IPS-20b (cell line): ENCODE results near the gene CACNA1C.

Source experiments
- H3K27ac ChIP-seq: one replicate; pipeline ENCODE4 v1.5.1; 2013; ENCODE audit warnings: low read length
- H3K27me3 ChIP-seq: 2 replicates; pipeline ENCODE4 v1.6.1; 2013; ENCODE audit warnings: mild to moderate bottlenecking, low read length, inconsistent platforms; ENCODE audit not compliant: insufficient read depth
- H3K36me3 ChIP-seq: 2 replicates; pipeline ENCODE4 v1.6.1; 2013; ENCODE audit warnings: low read depth, mild to moderate bottlenecking, inconsistent platforms, low read length, moderate library complexity; ENCODE audit not compliant: insufficient read depth
- H3K4me1 ChIP-seq: 2 replicates; pipeline ENCODE4 v1.6.1; 2013; ENCODE audit warnings: mild to moderate bottlenecking, control low read depth, inconsistent platforms, low read length, moderate library complexity; ENCODE audit not compliant: insufficient read depth
- H3K4me3 ChIP-seq: 2 replicates; pipeline ENCODE4 v1.5.1; 2013; ENCODE audit warnings: mild to moderate bottlenecking, low read length, inconsistent platforms
- H3K9ac ChIP-seq: 2 replicates; pipeline ENCODE4 v1.6.1; 2013; ENCODE audit warnings: low read depth, mild to moderate bottlenecking, inconsistent platforms, low read length, moderate library complexity
- H3K9me3 ChIP-seq: 2 replicates; pipeline ENCODE4 v1.6.1; 2013; ENCODE audit warnings: mild to moderate bottlenecking, low read depth, low read length, inconsistent platforms; ENCODE audit not compliant: insufficient read depth

CACNA1C gene

GRCh38 chr12:2649201-2650030, 596.6 kb downstream of the CACNA1C start:
- Histone ChIP-seq H3K4me3 (no peak overlapping the region), H3K27me3 (peaks cover 5% of the 10 kb centered on the region; the same call in 1 of the 2 replicates), H3K9ac (no peak overlapping the region), H3K4me1 (no peaks in the 10 kb centered on the region; the same call in 1 of the 2 replicates), H3K27ac (no peak overlapping the region), H3K36me3 (no peaks in the 10 kb centered on the region), H3K9me3 (no peaks in the 10 kb centered on the region)

- Histone ChIP-seq H3K9ac (no peak overlapping the region), H3K9me3 (no peaks in the 10 kb centered on the region), H3K4me3 (no peak overlapping the region), H3K27me3 (peaks cover 5% of the 10 kb centered on the region; the same call in 1 of the 2 replicates), H3K27ac (no peak overlapping the region), H3K36me3 (no peaks in the 10 kb centered on the region), H3K4me1 (no peaks in the 10 kb centered on the region; the same call in 1 of the 2 replicates)
These were observed 597.7 kb downstream of the CACNA1C start for GRCh38 chr12:2650261-2651067.

GRCh38 chr12:2651068-2651965, 598.5 kb downstream of the CACNA1C start:
- H3K27me3 ChIP-seq: peaks cover 5% of the 10 kb centered on the region; the same call in 1 of the 2 replicates
- H3K4me3 ChIP-seq: no peak overlapping the region
- no peak overlapping the region for H3K27ac ChIP-seq
- H3K36me3 ChIP-seq: no peaks in the 10 kb centered on the region
- H3K9ac ChIP-seq: no peak overlapping the region
- no peaks in the 10 kb centered on the region; the same call in 1 of the 2 replicates for H3K4me1 ChIP-seq
- no peaks in the 10 kb centered on the region for H3K9me3 ChIP-seq

GRCh38 chr12:2652011-2652400, 599.2 kb downstream of the CACNA1C start:
- H3K36me3 ChIP-seq: no peaks in the 10 kb centered on the region
- H3K4me1 ChIP-seq: no peaks in the 10 kb centered on the region; the same call in 1 of the 2 replicates
- peaks cover 5% of the 10 kb centered on the region; the same call in 1 of the 2 replicates for H3K27me3 ChIP-seq
- H3K9ac ChIP-seq: no peak overlapping the region
- no peak overlapping the region for H3K4me3 ChIP-seq
- no peak overlapping the region for H3K27ac ChIP-seq
- no peaks in the 10 kb centered on the region for H3K9me3 ChIP-seq

GRCh38 chr12:2652401-2653081, 599.8 kb downstream of the CACNA1C start:
- Histone ChIP-seq H3K4me3 (no peak overlapping the region), H3K4me1 (no peaks in the 10 kb centered on the region; the same call in 1 of the 2 replicates), H3K9me3 (no peaks in the 10 kb centered on the region), H3K36me3 (no peaks in the 10 kb centered on the region), H3K27ac (no peak overlapping the region), H3K9ac (no peak overlapping the region), H3K27me3 (peaks cover 5% of the 10 kb centered on the region; the same call in 1 of the 2 replicates)

GRCh38 chr12:2653461-2653965, 600.7 kb downstream of the CACNA1C start:
- H3K9me3 ChIP-seq: no peaks in the 10 kb centered on the region
- H3K36me3 ChIP-seq: no peaks in the 10 kb centered on the region
- no peak overlapping the region for H3K4me3 ChIP-seq
- H3K4me1 ChIP-seq: no peaks in the 10 kb centered on the region; the same call in 1 of the 2 replicates
- H3K27me3 ChIP-seq: peaks cover 5% of the 10 kb centered on the region; the same call in 1 of the 2 replicates
- no peak overlapping the region for H3K9ac ChIP-seq
- no peak overlapping the region for H3K27ac ChIP-seq

GRCh38 chr12:2654311-2654710, 601.5 kb downstream of the CACNA1C start:
- Histone ChIP-seq H3K27me3 (peaks cover 5% of the 10 kb centered on the region; the same call in 1 of the 2 replicates), H3K4me1 (no peaks in the 10 kb centered on the region; the same call in 1 of the 2 replicates), H3K4me3 (no peak overlapping the region), H3K9me3 (no peaks in the 10 kb centered on the region), H3K27ac (no peak overlapping the region), H3K36me3 (no peaks in the 10 kb centered on the region), H3K9ac (no peak overlapping the region)

- Histone ChIP-seq H3K27me3 (peaks cover 5% of the 10 kb centered on the region; the same call in 1 of the 2 replicates), H3K4me3 (no peak overlapping the region), H3K36me3 (no peaks in the 10 kb centered on the region), H3K9ac (no peak overlapping the region), H3K27ac (no peak overlapping the region), H3K9me3 (no peaks in the 10 kb centered on the region), H3K4me1 (no peaks in the 10 kb centered on the region; the same call in 1 of the 2 replicates)
These were observed 602.0 kb downstream of the CACNA1C start for GRCh38 chr12:2654741-2655140.

- no peak overlapping the region for H3K27ac ChIP-seq
- no peak overlapping the region for H3K4me3 ChIP-seq
- H3K9ac ChIP-seq: no peak overlapping the region
- no peaks in the 10 kb centered on the region for H3K36me3 ChIP-seq
- H3K27me3 ChIP-seq: no peaks in the 10 kb centered on the region
- no peaks in the 10 kb centered on the region for H3K9me3 ChIP-seq
- no peaks in the 10 kb centered on the region for H3K4me1 ChIP-seq
These were observed 609.7 kb downstream of the CACNA1C start for GRCh38 chr12:2662524-2662923.

- Histone ChIP-seq H3K36me3 (no peaks in the 10 kb centered on the region), H3K4me1 (no peaks in the 10 kb centered on the region), H3K9ac (no peak overlapping the region), H3K27ac (no peak overlapping the region), H3K9me3 (no peaks in the 10 kb centered on the region), H3K27me3 (no peaks in the 10 kb centered on the region), H3K4me3 (no peak overlapping the region)
These were observed 612.2 kb downstream of the CACNA1C start for GRCh38 chr12:2664721-2665577.
